ENCODE measurements around the gene KCNMA1.

Gene KCNMA1

GRCh38 chr10:77084431-77085144 is 553.0 kb downstream of the KCNMA1 start:
- DNase-seq = no peak

GRCh38 chr10:77082601-77083252 is 554.9 kb downstream of the KCNMA1 start:
- no peak for DNase-seq

- no peak for DNase-seq
Observed at GRCh38 chr10:77081481-77081891, 556.1 kb downstream of the KCNMA1 start.

GRCh38 chr10:77080361-77081027 is 557.1 kb downstream of the KCNMA1 start:
- no peak for DNase-seq

GRCh38 chr10:77079592-77080300 is 557.9 kb downstream of the KCNMA1 start:
- DNase-seq = no peak

GRCh38 chr10:77077316-77077945 is 560.2 kb downstream of the KCNMA1 start:
- no peak for DNase-seq

- no peak for DNase-seq
Observed at GRCh38 chr10:77075926-77076325, 561.7 kb downstream of the KCNMA1 start.

GRCh38 chr10:77074104-77074624 is 563.4 kb downstream of the KCNMA1 start:
- DNase-seq = no peak

- DNase-seq = no peak
Observed at GRCh38 chr10:77073663-77073960, 564.0 kb downstream of the KCNMA1 start.

- no peak for DNase-seq
Observed at GRCh38 chr10:77072836-77073662, 564.6 kb downstream of the KCNMA1 start.

- no peak for DNase-seq
Observed at GRCh38 chr10:77072361-77072835, 565.2 kb downstream of the KCNMA1 start.

- no peak for DNase-seq
Observed at GRCh38 chr10:77071956-77072355, 565.7 kb downstream of the KCNMA1 start.

- DNase-seq = no peak
Observed at GRCh38 chr10:77071001-77071511, 566.6 kb downstream of the KCNMA1 start.

- no peak for DNase-seq
Observed at GRCh38 chr10:77070346-77070745, 567.3 kb downstream of the KCNMA1 start.

- no peak for DNase-seq
Observed at GRCh38 chr10:77068969-77069368, 568.6 kb downstream of the KCNMA1 start.

GRCh38 chr10:77068272-77068671 is 569.3 kb downstream of the KCNMA1 start:
- no peak for DNase-seq

GRCh38 chr10:77062381-77062780 is 575.2 kb downstream of the KCNMA1 start:
- DNase-seq = no peak

GRCh38 chr10:77060913-77061312 is 576.7 kb downstream of the KCNMA1 start:
- DNase-seq = no peak

GRCh38 chr10:77056650-77057049 is 581.0 kb downstream of the KCNMA1 start:
- DNase-seq = no peak

- DNase-seq = no peak
Observed at GRCh38 chr10:77052593-77052992, 585.0 kb downstream of the KCNMA1 start.

- DNase-seq = no peak
Observed at GRCh38 chr10:77051837-77052236, 585.8 kb downstream of the KCNMA1 start.

GRCh38 chr10:77049896-77050295 is 587.7 kb downstream of the KCNMA1 start:
- DNase-seq = no peak

Data from CD4-positive, alpha-beta T cell treated with Interleukin-4 for 4 hours (primary cell).